HL-60 (cell line): ENCODE results near the gene LRMDA.

ENCODE experiments used
- DNase-seq, 2 experiments: peaks; one replicate each; pipeline ENCODE4 v3.0.0-alpha.2; 2010 to 2020; ENCODE audit warnings: low read depth in 1 of 2, low spot score in 1 of 2
- H3K27ac ChIP-seq: fragments of 250-450 bp; sonication (Bioruptor Pico); replicated peaks from 2 replicates; pipeline ENCODE4 v1.5.1; 2020; ENCODE audit warnings: mild to moderate bottlenecking, moderate library complexity
- H3K27me3 ChIP-seq: fragments of 250-450 bp; sonication (Bioruptor Pico); 2 replicates; pipeline ENCODE4 v1.5.1; 2021; ENCODE audit warnings: mild to moderate bottlenecking, moderate library complexity; ENCODE audit not compliant: insufficient read depth, poor library complexity, severe bottlenecking
- H3K4me3 ChIP-seq: replicated peaks from 2 replicates; pipeline ENCODE4 v1.5.1; 2011; ENCODE audit warnings: mild to moderate bottlenecking, control low read depth, low read length; ENCODE audit not compliant: insufficient read depth
- CTCF ChIP-seq: IDR thresholded peaks from one replicate; pipeline ENCODE4 v1.5.1; 2011; ENCODE audit warnings: low read length, control low read depth, inconsistent platforms; ENCODE audit not compliant: insufficient read depth
- GABPA ChIP-seq: IDR thresholded peaks from 2 replicates; pipeline ENCODE4 v1.6.1; 2012; ENCODE audit warnings: low read depth
- POLR2AphosphoS5 ChIP-seq: IDR thresholded peaks from 2 replicates; pipeline ENCODE4 v1.6.1; 2012; ENCODE audit warnings: low read depth
- REST ChIP-seq: IDR thresholded peaks from 2 replicates; pipeline ENCODE4 v1.6.1; 2012; ENCODE audit warnings: low read depth; ENCODE audit not compliant: insufficient replicate concordance
- SPI1 ChIP-seq: IDR thresholded peaks from 2 replicates; pipeline ENCODE4 v1.6.1; 2012; ENCODE audit warnings: low read depth, mild to moderate bottlenecking, borderline replicate concordance

The LRMDA gene

GRCh38 chr10:75649466-75649865 lies 218.0 kb downstream of the LRMDA start:
- peak; percentile 49; the same call in 1 of the 2 replicates for TF ChIP-seq SPI1
- TF ChIP-seq CTCF = no peak
- TF ChIP-seq GABPA = no peak
- no peaks in the 10 kb centered on the region for H3K27me3 ChIP-seq
- no peak for DNase-seq
- H3K4me3 ChIP-seq = no peak overlapping the region
- no peak overlapping the region for H3K27ac ChIP-seq

GRCh38 chr10:75650648-75651047 lies 219.2 kb downstream of the LRMDA start:
- no peak overlapping the region for H3K27ac ChIP-seq
- no peak for DNase-seq
- H3K4me3 ChIP-seq = no peak overlapping the region
- no peaks in the 10 kb centered on the region for H3K27me3 ChIP-seq
- TF ChIP-seq GABPA (no peak), SPI1 (no peak), CTCF (no peak), REST (no peak), POLR2AphosphoS5 (no peak)

GRCh38 chr10:75651417-75651816 lies 220.0 kb downstream of the LRMDA start:
- H3K27me3 ChIP-seq = no peaks in the 10 kb centered on the region
- DNase-seq = peak in 1 of 2 experiments; percentile 42
- no peak overlapping the region for H3K4me3 ChIP-seq
- no peak overlapping the region for H3K27ac ChIP-seq
- TF ChIP-seq GABPA (no peak), POLR2AphosphoS5 (no peak), CTCF (no peak), REST (no peak), SPI1 (no peak)

GRCh38 chr10:75652146-75652740 lies 220.8 kb downstream of the LRMDA start:
- Histone ChIP-seq H3K27ac (no peak overlapping the region), H3K4me3 (no peak overlapping the region), H3K27me3 (no peaks in the 10 kb centered on the region)
- DNase-seq = no peak
- TF ChIP-seq REST (no peak), CTCF (no peak), SPI1 (no peak), POLR2AphosphoS5 (no peak), GABPA (no peak)
